Measurements from ENCODE around the gene PHAF1.

The PHAF1 gene

GRCh38 chr16:67109407-67110135 is at the start of gene PHAF1:
Gene PHAF1 (plus strand): TSS chr16:67109941. CDS start chr16:67110176, 235 bp downstream.
- DNase-seq: peak; percentile 93 to 98 (median 97)

GRCh38 chr16:67063008-67063407 is 46.7 kb upstream of the PHAF1 start:
- DNase-seq: no peak

- no peak for DNase-seq
Observed at GRCh38 chr16:67068212-67068753, 41.5 kb upstream of the PHAF1 start.

- DNase-seq: no peak
Observed at GRCh38 chr16:67071476-67072048, 38.2 kb upstream of the PHAF1 start.

- no peak for DNase-seq
Observed at GRCh38 chr16:67075331-67075730, 34.4 kb upstream of the PHAF1 start.

GRCh38 chr16:67077871-67078270 is 31.9 kb upstream of the PHAF1 start:
- DNase-seq: no peak

GRCh38 chr16:67082100-67082499 is 27.6 kb upstream of the PHAF1 start:
- DNase-seq: no peak

- no peak for DNase-seq
Observed at GRCh38 chr16:67082891-67083290, 26.9 kb upstream of the PHAF1 start.

GRCh38 chr16:67084345-67085028 is 25.3 kb upstream of the PHAF1 start:
- DNase-seq: peak in 1 of 3 donors; percentile 17

- no peak for DNase-seq
Observed at GRCh38 chr16:67086822-67087221, 22.9 kb upstream of the PHAF1 start.

- DNase-seq: no peak
Observed at GRCh38 chr16:67087291-67087690, 22.4 kb upstream of the PHAF1 start.

- no peak for DNase-seq
Observed at GRCh38 chr16:67087803-67088202, 21.9 kb upstream of the PHAF1 start.

- DNase-seq: no peak
Observed at GRCh38 chr16:67088551-67088950, 21.2 kb upstream of the PHAF1 start.

GRCh38 chr16:67089101-67089500 is 20.6 kb upstream of the PHAF1 start:
- no peak for DNase-seq

- DNase-seq: no peak
Observed at GRCh38 chr16:67091906-67092566, 17.7 kb upstream of the PHAF1 start.

GRCh38 chr16:67093098-67093726 is 16.5 kb upstream of the PHAF1 start:
- DNase-seq: no peak

- DNase-seq: no peak
Observed at GRCh38 chr16:67098599-67098998, 11.1 kb upstream of the PHAF1 start.

- peak; percentile 26 to 46 (median 31) for DNase-seq
Observed at GRCh38 chr16:67100569-67101310, 9.0 kb upstream of the PHAF1 start.

- DNase-seq: no peak
Observed at GRCh38 chr16:67101311-67102082, 8.2 kb upstream of the PHAF1 start.

- peak in 2 of 3 donors; percentile 22 to 34 for DNase-seq
Observed at GRCh38 chr16:67104061-67104460, 5.7 kb upstream of the PHAF1 start.

GRCh38 chr16:67104845-67105244 is 4.9 kb upstream of the PHAF1 start:
- DNase-seq: peak in 2 of 3 donors; percentile 5 to 15

Data from suppressor macrophage treated with lipopolysaccharide for 1 hour (primary cell).